ENCODE measurements around the gene GSN.

The GSN gene

DNA sequence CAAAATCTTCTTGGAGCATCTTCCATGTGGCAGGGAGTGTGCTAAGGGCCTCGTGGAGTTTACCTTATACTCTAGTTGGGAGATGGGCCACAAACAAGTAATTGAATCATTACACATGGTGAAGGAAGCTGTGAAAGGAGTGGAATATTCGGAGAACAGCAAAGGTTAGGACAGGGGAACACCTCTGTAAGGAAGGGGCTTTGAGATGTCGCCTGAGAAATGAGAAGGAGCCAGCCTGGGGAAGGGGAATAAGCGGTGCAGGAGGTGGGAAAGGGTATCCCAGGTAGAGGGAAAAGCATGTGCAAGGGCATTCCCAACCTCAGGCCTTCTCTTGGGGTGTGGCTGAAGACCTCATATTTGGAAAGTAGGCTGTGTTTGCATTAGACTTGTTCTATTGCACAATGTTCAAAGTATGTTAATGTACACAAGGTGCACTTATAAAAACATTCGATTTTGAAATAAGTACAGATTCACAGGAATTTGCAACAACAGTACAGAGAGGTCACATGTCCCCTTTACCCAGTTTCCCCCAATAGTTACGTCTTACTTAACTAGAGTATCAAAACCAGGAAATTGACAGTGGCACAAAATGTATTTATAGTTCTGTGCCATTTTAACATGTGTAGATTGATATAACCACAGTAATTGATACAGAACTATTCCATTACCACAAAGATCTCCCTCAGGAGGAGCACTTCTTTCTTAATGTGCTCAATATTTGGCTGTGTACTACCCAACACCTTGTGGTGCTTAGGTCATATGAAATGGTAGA lies 104.5 kb downstream of the GSN start:
- Histone ChIP-seq H4K91ac (ENCODE audit: low read depth, low read length, poor library complexity) (no peak overlapping the region), H3K36me3 (replicated peaks in 1 of 2; ENCODE audit: control insufficient read depth in 2 of 2, insufficient read depth in 2 of 2, low read length in 2 of 2) (no peaks in the 10 kb centered on the region), H3K4me1 (ENCODE audit: control insufficient read depth in 2 of 2, insufficient read depth in 1 of 2, low read depth in 1 of 2, low read length in 2 of 2) (peaks cover 2 to 4% of the 10 kb centered on the region in 2 donors), H3K79me1 (ENCODE audit: low read depth, low read length) (peaks cover 4% of the 10 kb centered on the region), H3K27ac (replicated peaks; ENCODE audit: low read length) (no peak overlapping the region), H2AK5ac (ENCODE audit: low read depth, low read length) (no peak overlapping the region), H3K4me2 (ENCODE audit: insufficient read depth, low read length, poor library complexity, severe bottlenecking) (no peak overlapping the region), H3K18ac (ENCODE audit: low read length) (no peak overlapping the region), H3K9ac (ENCODE audit: low read depth, low read length, poor library complexity) (no peak overlapping the region), H2BK120ac (ENCODE audit: low read depth, low read length) (no peak overlapping the region), H3K9me3 (replicated peaks in 1 of 2; ENCODE audit: control insufficient read depth in 2 of 2, insufficient read depth in 1 of 2, low read depth in 1 of 2, low read length in 2 of 2) (peaks cover 4% of the 10 kb centered on the region in 2 donors), H2BK15ac (ENCODE audit: low read length) (no peak overlapping the region), H3K23ac (ENCODE audit: low read depth, low read length, poor library complexity) (no peak overlapping the region), H2BK12ac (ENCODE audit: low read length) (no peak overlapping the region), H3K14ac (ENCODE audit: low read length) (no peak overlapping the region), H3K27me3 (ENCODE audit: control insufficient read depth in 3 of 3, insufficient read depth in 3 of 3, low read depth in 1 of 3, low read length in 3 of 3) (peaks cover 0 to 39% (median 0%) of the 10 kb centered on the region in 3 experiments), H4K8ac (ENCODE audit: low read depth, low read length) (no peak overlapping the region), H3K4ac (ENCODE audit: low read length) (no peak overlapping the region), H3K4me3 (ENCODE audit: low read length in 2 of 2) (no peak overlapping the region), H2AFZ (ENCODE audit: low read length) (no peak overlapping the region), H2BK5ac (ENCODE audit: low read length) (no peak overlapping the region)
- no peak for DNase-seq (ENCODE audit: low spot score)
- no CpG with 5 or more reads among the region's 6 CpGs for WGBS, 2 donors (ENCODE audit: extremely low coverage in 2 of 2, insufficient read length in 2 of 2, insufficient replicate concordance in 1 of 2)

DNA sequence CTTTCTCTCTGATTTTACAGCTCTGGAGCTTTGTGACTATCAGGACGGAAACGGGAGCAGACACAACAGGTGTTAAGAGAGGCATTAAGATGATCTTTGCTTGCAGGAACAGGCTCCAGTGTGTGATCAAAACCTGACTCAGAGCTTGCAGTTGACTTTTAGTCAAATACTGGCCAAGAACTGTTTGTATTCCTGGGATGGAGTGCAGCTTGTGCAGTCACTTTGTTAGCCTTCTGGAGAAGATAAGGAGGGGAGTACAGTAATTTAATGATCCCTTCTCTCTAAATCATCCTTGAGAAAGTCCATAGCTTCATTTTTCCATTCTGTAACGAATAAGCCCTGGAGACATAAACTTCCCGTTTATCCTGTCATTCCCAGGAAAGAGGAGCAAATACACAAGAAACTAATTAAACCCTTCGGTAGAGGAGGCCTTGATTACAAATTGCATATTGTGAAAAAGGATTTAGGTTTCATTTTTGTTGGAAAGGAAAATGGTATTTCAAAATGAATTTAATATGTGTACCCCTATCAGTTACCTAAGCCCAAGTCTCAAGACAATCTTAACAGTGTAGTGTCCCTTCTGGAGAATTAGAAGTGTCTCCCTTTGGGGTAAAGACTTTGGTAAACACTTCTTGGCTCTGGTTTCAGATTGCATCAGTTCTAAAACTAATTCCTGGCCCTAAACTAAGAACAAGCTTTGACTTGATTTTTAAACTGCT lies 105.2 kb downstream of the GSN start:
- Histone ChIP-seq H4K91ac (ENCODE audit: low read depth, low read length, poor library complexity) (no peak overlapping the region), H3K18ac (ENCODE audit: low read length) (no peak overlapping the region), H2BK15ac (ENCODE audit: low read length) (no peak overlapping the region), H3K4ac (ENCODE audit: low read length) (no peak overlapping the region), H3K4me3 (ENCODE audit: low read length in 2 of 2) (no peak overlapping the region), H3K79me1 (ENCODE audit: low read depth, low read length) (peaks cover 4% of the 10 kb centered on the region), H2BK12ac (ENCODE audit: low read length) (no peak overlapping the region), H3K4me1 (ENCODE audit: control insufficient read depth in 2 of 2, insufficient read depth in 1 of 2, low read depth in 1 of 2, low read length in 2 of 2) (peaks cover 2 to 4% of the 10 kb centered on the region in 2 donors), H2BK120ac (ENCODE audit: low read depth, low read length) (no peak overlapping the region), H3K36me3 (replicated peaks in 1 of 2; ENCODE audit: control insufficient read depth in 2 of 2, insufficient read depth in 2 of 2, low read length in 2 of 2) (no peaks in the 10 kb centered on the region), H2AK5ac (ENCODE audit: low read depth, low read length) (no peak overlapping the region), H3K4me2 (ENCODE audit: insufficient read depth, low read length, poor library complexity, severe bottlenecking) (no peak overlapping the region), H3K27me3 (ENCODE audit: control insufficient read depth in 3 of 3, insufficient read depth in 3 of 3, low read depth in 1 of 3, low read length in 3 of 3) (peaks cover 0 to 39% (median 0%) of the 10 kb centered on the region in 3 experiments), H3K9me3 (replicated peaks in 1 of 2; ENCODE audit: control insufficient read depth in 2 of 2, insufficient read depth in 1 of 2, low read depth in 1 of 2, low read length in 2 of 2) (peaks cover 4% of the 10 kb centered on the region in 2 donors), H2BK5ac (ENCODE audit: low read length) (no peak overlapping the region), H3K27ac (replicated peaks; ENCODE audit: low read length) (no peak overlapping the region), H4K8ac (ENCODE audit: low read depth, low read length) (no peak overlapping the region), H3K23ac (ENCODE audit: low read depth, low read length, poor library complexity) (no peak overlapping the region), H3K14ac (ENCODE audit: low read length) (no peak overlapping the region), H2AFZ (ENCODE audit: low read length) (no peak overlapping the region), H3K9ac (ENCODE audit: low read depth, low read length, poor library complexity) (no peak overlapping the region)
- WGBS, 2 donors (ENCODE audit: extremely low coverage in 2 of 2, insufficient read length in 2 of 2, insufficient replicate concordance in 1 of 2), result no CpG with 5 or more reads among the region's 5 CpGs
- DNase-seq (ENCODE audit: low spot score), result no peak

DNA sequence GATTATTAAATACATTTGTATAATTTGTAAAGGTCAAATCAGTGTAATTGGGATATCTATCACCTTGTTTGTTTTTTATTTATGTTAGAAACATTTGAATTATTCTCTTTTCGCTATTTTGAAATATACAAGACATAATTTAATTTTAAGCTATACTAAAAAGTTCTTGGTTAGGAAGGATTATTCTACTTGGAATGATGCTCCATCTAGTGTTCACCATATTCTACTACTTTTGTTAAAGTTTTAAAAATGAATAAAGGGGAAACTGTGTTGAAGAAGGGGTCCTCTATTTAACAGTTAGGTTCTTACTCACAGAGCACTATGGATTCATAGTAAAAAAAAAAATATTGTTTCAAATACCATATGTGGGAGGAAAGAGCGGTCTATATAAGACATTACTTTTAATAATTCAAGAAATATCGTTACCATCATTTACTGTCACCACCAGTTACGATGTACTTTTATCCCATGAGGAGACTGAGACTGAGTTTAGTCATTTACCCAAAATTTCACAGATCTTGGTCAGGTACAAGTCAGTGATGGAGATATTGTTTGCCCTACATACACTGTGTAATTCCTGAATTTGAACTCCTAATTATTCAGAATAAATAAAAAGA lies 108.4 kb downstream of the GSN start:
- Histone ChIP-seq H4K91ac (ENCODE audit: low read depth, low read length, poor library complexity) (no peak overlapping the region), H3K4me1 (ENCODE audit: control insufficient read depth in 2 of 2, insufficient read depth in 1 of 2, low read depth in 1 of 2, low read length in 2 of 2) (no peaks in the 10 kb centered on the region), H3K27me3 (ENCODE audit: control insufficient read depth in 3 of 3, insufficient read depth in 3 of 3, low read depth in 1 of 3, low read length in 3 of 3) (peaks cover 0 to 23% (median 0%) of the 10 kb centered on the region in 3 experiments), H3K9ac (ENCODE audit: low read depth, low read length, poor library complexity) (no peak overlapping the region), H3K4ac (ENCODE audit: low read length) (no peak overlapping the region), H2BK12ac (ENCODE audit: low read length) (no peak overlapping the region), H2BK15ac (ENCODE audit: low read length) (no peak overlapping the region), H3K4me3 (ENCODE audit: low read length in 2 of 2) (no peak overlapping the region), H3K14ac (ENCODE audit: low read length) (no peak overlapping the region), H3K27ac (replicated peaks; ENCODE audit: low read length) (no peak overlapping the region), H3K9me3 (replicated peaks in 1 of 2; ENCODE audit: control insufficient read depth in 2 of 2, insufficient read depth in 1 of 2, low read depth in 1 of 2, low read length in 2 of 2) (no peaks in the 10 kb centered on the region), H2AK5ac (ENCODE audit: low read depth, low read length) (no peak overlapping the region), H4K8ac (ENCODE audit: low read depth, low read length) (no peak overlapping the region), H3K23ac (ENCODE audit: low read depth, low read length, poor library complexity) (no peak overlapping the region), H2AFZ (ENCODE audit: low read length) (no peak overlapping the region), H3K79me1 (ENCODE audit: low read depth, low read length) (no peaks in the 10 kb centered on the region), H3K18ac (ENCODE audit: low read length) (no peak overlapping the region), H3K36me3 (replicated peaks in 1 of 2; ENCODE audit: control insufficient read depth in 2 of 2, insufficient read depth in 2 of 2, low read length in 2 of 2) (no peaks in the 10 kb centered on the region), H2BK120ac (ENCODE audit: low read depth, low read length) (no peak overlapping the region), H3K4me2 (ENCODE audit: insufficient read depth, low read length, poor library complexity, severe bottlenecking) (no peak overlapping the region), H2BK5ac (ENCODE audit: low read length) (no peak overlapping the region)
- no CpG with 5 or more reads among the region's 4 CpGs for WGBS, 2 donors (ENCODE audit: extremely low coverage in 2 of 2, insufficient read length in 2 of 2, insufficient replicate concordance in 1 of 2)
- no peak for DNase-seq (ENCODE audit: low spot score)

DNA sequence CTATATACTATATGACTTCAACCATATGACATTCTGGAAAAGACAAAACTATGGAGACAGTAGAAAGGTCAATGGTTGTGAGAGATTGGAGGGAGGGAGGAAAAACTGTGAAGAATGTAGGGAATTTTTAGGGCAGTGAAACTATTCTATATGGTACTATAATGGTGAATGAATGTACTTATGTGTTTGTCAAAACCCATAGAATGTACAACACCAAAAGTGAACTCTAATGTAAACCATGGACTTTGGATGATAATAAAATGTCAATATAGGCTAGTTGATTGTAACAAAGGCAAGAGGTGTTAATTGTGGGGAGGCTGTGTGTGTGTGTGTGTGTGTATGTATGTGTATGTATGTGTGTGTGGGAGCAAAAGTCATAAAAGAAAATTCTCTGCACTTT lies 112.9 kb downstream of the GSN start:
- Histone ChIP-seq H3K23ac (ENCODE audit: low read depth, low read length, poor library complexity) (no peak overlapping the region), H2BK15ac (ENCODE audit: low read length) (no peak overlapping the region), H3K79me1 (ENCODE audit: low read depth, low read length) (no peaks in the 10 kb centered on the region), H2AFZ (ENCODE audit: low read length) (no peak overlapping the region), H3K18ac (ENCODE audit: low read length) (no peak overlapping the region), H3K14ac (ENCODE audit: low read length) (no peak overlapping the region), H4K8ac (ENCODE audit: low read depth, low read length) (no peak overlapping the region), H3K4ac (ENCODE audit: low read length) (no peak overlapping the region), H4K91ac (ENCODE audit: low read depth, low read length, poor library complexity) (no peak overlapping the region), H3K4me2 (ENCODE audit: insufficient read depth, low read length, poor library complexity, severe bottlenecking) (no peak overlapping the region), H3K9me3 (replicated peaks in 1 of 2; ENCODE audit: control insufficient read depth in 2 of 2, insufficient read depth in 1 of 2, low read depth in 1 of 2, low read length in 2 of 2) (no peaks in the 10 kb centered on the region), H2BK12ac (ENCODE audit: low read length) (no peak overlapping the region), H2BK5ac (ENCODE audit: low read length) (no peak overlapping the region), H2BK120ac (ENCODE audit: low read depth, low read length) (no peak overlapping the region), H3K36me3 (replicated peaks in 1 of 2; ENCODE audit: control insufficient read depth in 2 of 2, insufficient read depth in 2 of 2, low read length in 2 of 2) (no peaks in the 10 kb centered on the region), H3K27ac (replicated peaks; ENCODE audit: low read length) (no peak overlapping the region), H3K27me3 (ENCODE audit: control insufficient read depth in 3 of 3, insufficient read depth in 3 of 3, low read depth in 1 of 3, low read length in 3 of 3) (peaks cover 0 to 7% (median 0%) of the 10 kb centered on the region in 3 experiments), H3K9ac (ENCODE audit: low read depth, low read length, poor library complexity) (no peak overlapping the region), H3K4me1 (ENCODE audit: control insufficient read depth in 2 of 2, insufficient read depth in 1 of 2, low read depth in 1 of 2, low read length in 2 of 2) (no peaks in the 10 kb centered on the region), H2AK5ac (ENCODE audit: low read depth, low read length) (no peak overlapping the region), H3K4me3 (ENCODE audit: low read length in 2 of 2) (no peak overlapping the region)
- no peak for DNase-seq (ENCODE audit: low spot score)
